Fibroblast of peridontal ligament (primary cell): ENCODE results near the gene SMAD9.

Experiments used
- DNase-seq: peaks from one replicate; pipeline ENCODE4 v3.0.0-alpha.2; 2010; ENCODE audit errors: extremely low read depth

Gene SMAD9

DNA sequence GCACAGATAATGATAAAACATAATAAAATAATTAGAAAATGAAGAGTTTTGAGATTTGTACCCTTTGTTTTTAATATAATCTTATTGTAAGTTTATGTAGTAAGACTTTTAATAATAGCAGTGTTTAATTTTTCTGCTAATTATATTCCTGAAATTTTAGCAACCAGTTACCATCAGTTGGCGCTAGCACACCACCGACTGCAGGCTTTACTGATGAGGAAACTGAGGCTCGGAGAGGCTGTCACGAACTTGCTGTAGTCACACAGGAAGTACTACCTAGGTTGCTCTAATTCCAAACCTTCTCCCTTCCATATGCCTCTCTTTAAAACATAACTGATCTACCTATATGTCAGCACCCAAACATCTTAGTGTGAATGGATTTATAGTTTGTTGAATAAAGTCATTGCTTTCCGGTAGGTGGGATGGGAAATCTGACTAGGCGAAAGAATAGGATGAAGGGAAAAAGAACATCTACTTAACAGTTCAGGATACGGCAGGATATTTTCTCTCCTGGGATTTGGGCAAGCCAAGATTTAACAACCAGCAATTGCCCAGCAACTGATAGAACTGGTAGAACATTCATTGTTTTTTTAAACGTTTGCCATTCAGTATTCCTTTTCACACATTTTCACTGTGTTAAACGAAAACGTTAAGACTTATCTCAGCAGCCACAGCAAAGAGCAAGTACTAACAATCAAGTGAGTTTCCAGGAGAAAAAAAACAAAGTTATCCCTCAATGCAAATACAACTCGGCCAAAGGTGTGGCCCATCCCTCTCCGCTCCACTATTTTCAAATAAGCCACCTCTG, 101.8 kb downstream of the SMAD9 start:
- DNase-seq, result peak; percentile 12

DNA sequence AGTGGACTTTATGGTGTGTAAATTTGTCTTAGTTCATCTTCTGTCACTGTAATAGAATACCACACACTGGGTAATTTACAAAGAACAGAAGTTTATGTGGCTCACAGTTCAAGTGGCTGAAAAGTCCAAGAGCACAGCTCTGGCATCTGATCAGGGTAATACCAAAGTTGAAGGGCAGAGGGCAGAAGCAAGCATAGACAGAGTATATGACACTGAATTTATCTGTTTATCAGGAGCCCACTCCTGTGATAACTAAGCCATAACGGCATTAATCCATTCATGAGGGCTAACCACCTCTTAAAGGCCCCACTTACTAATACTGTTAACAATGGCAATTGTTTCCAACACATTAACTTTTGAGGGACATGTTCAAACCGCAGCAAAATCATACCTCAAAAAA, 105.0 kb downstream of the SMAD9 start:
- peak; percentile 10 for DNase-seq

DNA sequence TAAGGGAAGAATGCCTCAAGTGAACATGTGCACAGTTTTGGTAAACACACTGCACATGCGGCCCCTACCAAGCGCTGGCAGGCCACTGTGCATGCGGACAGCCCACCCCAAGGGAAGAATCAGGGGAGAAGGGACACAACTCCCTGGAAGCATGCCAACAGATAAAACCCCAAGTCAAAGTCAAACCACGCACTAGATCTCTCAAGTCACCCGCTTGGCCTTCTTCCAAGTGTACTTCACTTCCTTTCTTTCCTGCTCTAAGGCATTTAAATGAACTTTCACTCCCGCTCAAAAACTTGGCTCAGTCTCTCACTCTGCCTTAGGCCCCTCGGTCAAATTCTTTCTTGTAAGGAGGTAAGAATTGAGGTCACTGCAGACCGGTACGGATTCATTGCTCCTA, 105.6 kb downstream of the SMAD9 start:
- DNase-seq, result no peak

GRCh38 chr13:36813225-36813624, 106.8 kb downstream of the SMAD9 start:
- DNase-seq, result no peak

GRCh38 chr13:36807616-36808015, 112.4 kb downstream of the SMAD9 start:
- DNase-seq, result no peak

GRCh38 chr13:36806102-36806501, 113.9 kb downstream of the SMAD9 start:
- DNase-seq, result no peak

DNA sequence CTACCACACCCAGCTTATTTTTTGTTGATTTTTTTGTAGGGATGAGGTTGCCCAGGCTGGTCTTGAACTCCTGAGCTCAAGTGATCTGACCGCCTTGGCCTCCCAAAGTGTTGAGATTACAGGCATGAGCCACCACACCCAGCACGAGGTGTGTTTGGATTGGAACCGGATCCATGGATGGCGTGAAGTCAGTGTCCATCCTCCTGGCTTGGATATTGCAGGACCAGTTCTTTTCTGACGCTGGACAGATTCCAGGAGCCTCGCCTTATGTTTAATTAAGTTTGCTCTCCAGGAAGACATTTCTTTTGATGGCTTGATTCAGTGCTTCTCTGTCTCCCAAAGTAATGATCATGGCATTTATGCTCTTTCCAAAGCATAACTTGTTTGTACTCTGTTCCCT, 115.5 kb downstream of the SMAD9 start:
- DNase-seq, result no peak

DNA sequence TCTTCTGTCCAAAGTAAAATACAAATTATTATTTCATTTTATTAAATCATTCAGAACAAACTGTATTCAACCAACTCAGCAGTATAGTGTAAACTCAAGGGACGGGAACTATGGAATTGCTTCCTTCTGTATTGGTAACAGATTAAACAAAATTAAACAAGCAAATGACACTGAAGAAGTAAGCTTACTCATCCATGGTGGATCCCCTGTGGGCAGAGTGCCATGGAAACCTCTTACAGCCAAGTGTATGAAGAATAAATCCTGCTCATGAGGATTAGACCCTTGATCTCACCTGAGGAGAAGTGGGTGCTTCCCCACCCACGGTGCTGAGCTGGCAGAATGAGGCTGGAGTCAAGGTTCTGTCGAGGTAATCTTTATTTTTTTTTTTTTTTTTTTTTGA, 119.0 kb downstream of the SMAD9 start:
- DNase-seq, result no peak

- no peak for DNase-seq
Observed at GRCh38 chr13:36796052-36796451, 124.0 kb downstream of the SMAD9 start.

DNA sequence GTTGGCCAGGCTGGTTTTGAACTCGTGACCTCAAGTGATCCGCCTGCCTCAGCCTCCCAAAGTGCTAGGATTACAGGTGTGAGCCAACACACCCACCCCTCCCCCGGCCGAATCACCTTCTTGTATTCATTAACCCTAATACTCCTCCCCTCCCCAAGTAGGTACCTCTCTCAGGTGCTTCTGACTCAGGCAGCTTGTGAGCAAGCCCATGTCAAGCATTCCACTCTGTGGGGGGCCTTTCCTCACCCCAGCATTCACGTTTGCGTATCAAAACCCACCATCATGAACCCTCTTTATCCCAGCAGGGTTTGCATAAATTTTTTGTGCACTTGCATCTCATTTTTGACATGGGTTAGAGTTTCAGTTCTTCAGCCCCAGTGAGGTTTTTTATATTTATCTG, 124.6 kb downstream of the SMAD9 start:
- DNase-seq, result no peak
